PC-9 (cell line): ENCODE data around the gene SLC66A1. TPM values are rescaled to one million over a fixed set of nuclear protein-coding genes. Genes with fewer than 3 reads are reported as not detected.

Experiments used
- BruUV-seq: library from RNA; stranded (reverse); fragments of 400-500 nt; replicated peaks from 2 replicates; lab custom pipeline; 2021; lab: Mats Ljungman, UMichigan
- CTCF ChIA-PET: fragments of 300-600 bp; sonication (Branson Sonifier 250); formaldehyde crosslinking; loops from one replicate; lab custom pipeline; 2022; ENCODE audit warnings: antibody characterized with exemption; lab: Charles Lee
- POLR2A ChIA-PET: fragments of 300-600 bp; sonication (Branson Sonifier 250); formaldehyde crosslinking; loops from one replicate; lab custom pipeline; 2022; ENCODE audit warnings: antibody characterized with exemption; ENCODE audit not compliant: unreplicated experiment; lab: Charles Lee
- DNase-seq, 2 experiments: peaks; one replicate each; pipeline versions ENCODE4 v3.0.0 to v3.0.0-alpha.2; 2015 to 2022; ENCODE audit warnings: mixed read lengths in 1 of 2
- H2AFZ ChIP-seq: fragments of 200-600 bp; sonication (generic); 2 replicates; pipeline ENCODE4 v1.8.1; 2017; ENCODE audit warnings: antibody characterized with exemption
- H3F3A ChIP-seq: fragments of 200-600 bp; sonication (generic); 2 replicates; pipeline ENCODE4 v1.8.1; 2017; ENCODE audit warnings: antibody characterized with exemption, mild to moderate bottlenecking, low read depth; ENCODE audit not compliant: insufficient read depth
- H3K27ac ChIP-seq: fragments of 200-600 bp; sonication (generic); 2 replicates; pipeline ENCODE4 v1.6.1; 2016; ENCODE audit warnings: mixed run types
- H3K27me3 ChIP-seq: fragments of 200-600 bp; sonication (generic); 2 replicates; pipeline ENCODE4 v1.6.1; 2016; ENCODE audit warnings: low read depth, mixed run types; ENCODE audit not compliant: insufficient read depth
- H3K36me3 ChIP-seq: fragments of 200-600 bp; sonication (generic); 2 replicates; pipeline ENCODE4 v1.6.1; 2016; ENCODE audit warnings: low read depth, mixed run types
- H3K4me1 ChIP-seq: fragments of 200-600 bp; sonication (generic); replicated peaks from 2 replicates; pipeline ENCODE4 v1.6.1; 2016; ENCODE audit warnings: mixed run types; ENCODE audit not compliant: insufficient read depth
- H3K4me2 ChIP-seq: fragments of 200-600 bp; sonication (generic); 2 replicates; pipeline ENCODE4 v1.6.1; 2017; ENCODE audit warnings: mixed run types
- H3K4me3 ChIP-seq: fragments of 200-600 bp; sonication (generic); 2 replicates; pipeline ENCODE4 v1.6.1; 2016; ENCODE audit warnings: mixed run types
- H3K79me2 ChIP-seq: fragments of 200-600 bp; sonication (generic); 2 replicates; pipeline ENCODE4 v1.6.1; 2017; ENCODE audit warnings: low read depth, mixed run types
- H3K9me2 ChIP-seq: fragments of 200-600 bp; sonication (generic); 2 replicates; pipeline ENCODE4 v1.8.1; 2017; ENCODE audit warnings: mild to moderate bottlenecking; ENCODE audit not compliant: insufficient read depth
- H3K9me3 ChIP-seq: fragments of 200-600 bp; sonication (generic); 2 replicates; pipeline ENCODE4 v1.8.1; 2016; ENCODE audit warnings: low read depth; ENCODE audit not compliant: insufficient read depth
- H4K20me1 ChIP-seq: fragments of 200-600 bp; sonication (generic); 2 replicates; pipeline ENCODE4 v1.8.1; 2017; ENCODE audit not compliant: insufficient read depth
- EZH2 ChIP-seq: fragments of 200-600 bp; sonication (generic); IDR thresholded peaks from 2 replicates; pipeline ENCODE4 v1.8.0; 2017; ENCODE audit warnings: antibody characterized with exemption, low read depth
- intact Hi-C: fragments of 100-400 bp; cut with micrococcal nuclease; formaldehyde crosslinking; loops from one replicate; pipeline ENCODE4 v1.10.0; 2022; ENCODE audit not compliant: unreplicated experiment
- total RNA-seq: library from RNA; stranded (reverse); gene quantifications from 2 replicates; pipeline ENCODE4 v1.2.3, GENCODE V29; 2021
- TF ChIP-seq, protein P1 (sequence below): fragments of 200-600 bp; sonication (generic); conservative IDR thresholded peaks from 2 replicates; pipeline ENCODE4 v1.6.1; 2017; ENCODE audit warnings: mixed run types, antibody characterized with exemption, mild to moderate bottlenecking, moderate library complexity

Gene SLC66A1
- total RNA-seq, 1 experiment from 2014 or later: 13.8 TPM

DNA sequence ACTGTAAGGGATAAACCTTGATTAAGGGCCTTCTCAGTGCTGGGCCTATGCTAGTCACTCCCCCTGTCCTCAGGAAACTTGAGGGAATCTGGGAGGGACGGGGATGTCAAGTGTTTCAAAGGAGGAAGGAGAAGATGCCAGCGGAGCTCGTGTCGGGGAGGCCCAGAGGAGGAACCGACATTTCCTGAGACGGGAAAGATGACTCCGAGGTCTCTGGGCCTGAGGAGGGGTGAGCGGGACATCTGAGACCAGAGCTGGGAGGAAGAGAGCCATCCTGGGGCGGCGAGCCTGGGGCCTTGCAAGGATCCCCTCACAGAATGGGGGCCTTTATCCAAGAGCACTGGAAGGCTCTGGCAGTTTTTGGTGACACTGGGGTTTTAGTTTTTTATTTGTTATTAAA is 10.4 kb downstream of the SLC66A1 start:
- DNase-seq: no peak
- Histone ChIP-seq H4K20me1 (no peaks in the 10 kb centered on the region), H3K4me1 (no peaks in the 10 kb centered on the region), H3K4me3 (no peak overlapping the region), H3K36me3 (no peaks in the 10 kb centered on the region), H2AFZ (no peak overlapping the region), H3K27ac (no peak overlapping the region), H3K9me3 (no peaks in the 10 kb centered on the region), H3F3A (no peaks in the 10 kb centered on the region), H3K9me2 (no peaks in the 10 kb centered on the region), H3K79me2 (no peaks in the 10 kb centered on the region), H3K4me2 (no peak overlapping the region), H3K27me3 (no peaks in the 10 kb centered on the region)
- CTCF ChIA-PET: no interaction called here
- no TSS peak for BruUV-seq
- intact Hi-C loops: no loop called here
- no peak for TF ChIP-seq EZH2
- TF ChIP-seq, protein P1, sequence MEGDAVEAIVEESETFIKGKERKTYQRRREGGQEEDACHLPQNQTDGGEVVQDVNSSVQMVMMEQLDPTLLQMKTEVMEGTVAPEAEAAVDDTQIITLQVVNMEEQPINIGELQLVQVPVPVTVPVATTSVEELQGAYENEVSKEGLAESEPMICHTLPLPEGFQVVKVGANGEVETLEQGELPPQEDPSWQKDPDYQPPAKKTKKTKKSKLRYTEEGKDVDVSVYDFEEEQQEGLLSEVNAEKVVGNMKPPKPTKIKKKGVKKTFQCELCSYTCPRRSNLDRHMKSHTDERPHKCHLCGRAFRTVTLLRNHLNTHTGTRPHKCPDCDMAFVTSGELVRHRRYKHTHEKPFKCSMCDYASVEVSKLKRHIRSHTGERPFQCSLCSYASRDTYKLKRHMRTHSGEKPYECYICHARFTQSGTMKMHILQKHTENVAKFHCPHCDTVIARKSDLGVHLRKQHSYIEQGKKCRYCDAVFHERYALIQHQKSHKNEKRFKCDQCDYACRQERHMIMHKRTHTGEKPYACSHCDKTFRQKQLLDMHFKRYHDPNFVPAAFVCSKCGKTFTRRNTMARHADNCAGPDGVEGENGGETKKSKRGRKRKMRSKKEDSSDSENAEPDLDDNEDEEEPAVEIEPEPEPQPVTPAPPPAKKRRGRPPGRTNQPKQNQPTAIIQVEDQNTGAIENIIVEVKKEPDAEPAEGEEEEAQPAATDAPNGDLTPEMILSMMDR: no peak
- POLR2A ChIA-PET: no interaction called here

DNA sequence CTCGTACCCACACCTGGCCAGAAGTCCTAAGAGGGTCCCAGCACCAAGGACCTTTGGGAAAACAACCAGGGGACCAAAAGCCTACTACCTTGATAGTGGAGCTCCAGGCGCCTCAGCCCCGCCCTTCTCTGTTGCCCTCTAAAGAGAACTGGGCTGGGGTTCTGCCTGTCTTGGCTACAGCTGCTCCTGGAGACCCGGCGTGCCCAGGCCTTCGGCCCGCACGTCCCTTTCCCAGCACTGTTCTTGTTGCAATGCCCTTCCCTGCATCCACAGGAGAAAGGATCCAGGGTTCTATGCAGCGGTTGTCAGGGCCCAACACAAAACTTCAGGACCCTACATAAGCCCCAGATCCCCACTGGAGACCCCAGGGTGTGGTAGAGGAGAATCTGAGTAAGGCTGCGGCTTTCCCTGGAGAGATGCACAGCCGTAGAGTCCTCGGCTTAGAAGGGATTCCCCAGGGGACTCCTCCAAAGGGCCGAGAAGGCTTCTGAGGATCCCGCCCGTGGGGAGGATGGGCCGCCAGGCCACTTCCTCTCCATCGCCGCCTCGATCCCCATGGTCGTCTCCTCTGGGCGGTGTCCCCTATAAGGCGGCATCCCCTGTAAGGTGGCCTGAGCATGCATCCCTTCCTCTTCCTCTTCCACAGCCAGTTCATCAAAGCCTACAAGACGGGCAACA is 12.0 kb downstream of the SLC66A1 start:
- CTCF ChIA-PET: no interaction called here
- no peaks in the 10 kb centered on the region for H3K36me3 ChIP-seq
- POLR2A ChIA-PET: no interaction called here

DNA sequence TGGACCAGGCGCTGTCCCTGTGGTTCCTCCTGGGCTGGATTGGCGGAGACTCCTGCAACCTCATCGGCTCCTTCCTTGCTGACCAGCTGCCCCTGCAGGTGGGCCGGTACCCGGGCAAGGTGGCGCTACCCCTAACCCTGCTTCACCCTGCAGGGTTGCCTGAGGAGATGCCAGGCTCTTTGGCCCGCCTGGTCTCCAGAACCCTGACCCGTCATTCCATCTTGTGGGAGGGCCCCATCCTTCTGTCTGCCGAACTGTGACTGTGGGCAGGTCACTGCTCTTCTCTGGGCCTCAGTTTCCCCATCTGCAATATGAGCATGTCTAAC is 12.5 kb downstream of the SLC66A1 start:
- H3K79me2 ChIP-seq: no peaks in the 10 kb centered on the region
- intact Hi-C loops: no loop called here
- H3K27me3 ChIP-seq: no peaks in the 10 kb centered on the region
- no peak overlapping the region for H3K27ac ChIP-seq
- no peaks in the 10 kb centered on the region for H3K36me3 ChIP-seq
- H3K9me2 ChIP-seq: no peaks in the 10 kb centered on the region
- no peaks in the 10 kb centered on the region for H3K4me1 ChIP-seq
- ChIA-PET CTCF (no interaction called here), POLR2A (no interaction called here)
- no peaks in the 10 kb centered on the region for H3F3A ChIP-seq
- no peak overlapping the region for H2AFZ ChIP-seq
- no peaks in the 10 kb centered on the region for H3K9me3 ChIP-seq
- no peak overlapping the region for H3K4me3 ChIP-seq
- no peak for DNase-seq
- BruUV-seq: no TSS peak
- no peak for TF ChIP-seq EZH2
- no peak overlapping the region for H3K4me2 ChIP-seq
- no peaks in the 10 kb centered on the region for H4K20me1 ChIP-seq

More for the DNA sequence above, 12.0 kb downstream of the SLC66A1 start:
- Histone ChIP-seq H3K27me3 (no peaks in the 10 kb centered on the region), H4K20me1 (no peaks in the 10 kb centered on the region), H3K4me1 (no peaks in the 10 kb centered on the region), H2AFZ (no peak overlapping the region), H3K4me3 (no peak overlapping the region), H3F3A (no peaks in the 10 kb centered on the region), H3K27ac (no peak overlapping the region), H3K4me2 (no peak overlapping the region), H3K79me2 (no peaks in the 10 kb centered on the region), H3K9me2 (no peaks in the 10 kb centered on the region), H3K9me3 (no peaks in the 10 kb centered on the region)
- no peak for DNase-seq
- TF ChIP-seq, protein P1: no peak
- TF ChIP-seq EZH2: no peak
- BruUV-seq: no TSS peak
- intact Hi-C loops: no loop called here

DNA sequence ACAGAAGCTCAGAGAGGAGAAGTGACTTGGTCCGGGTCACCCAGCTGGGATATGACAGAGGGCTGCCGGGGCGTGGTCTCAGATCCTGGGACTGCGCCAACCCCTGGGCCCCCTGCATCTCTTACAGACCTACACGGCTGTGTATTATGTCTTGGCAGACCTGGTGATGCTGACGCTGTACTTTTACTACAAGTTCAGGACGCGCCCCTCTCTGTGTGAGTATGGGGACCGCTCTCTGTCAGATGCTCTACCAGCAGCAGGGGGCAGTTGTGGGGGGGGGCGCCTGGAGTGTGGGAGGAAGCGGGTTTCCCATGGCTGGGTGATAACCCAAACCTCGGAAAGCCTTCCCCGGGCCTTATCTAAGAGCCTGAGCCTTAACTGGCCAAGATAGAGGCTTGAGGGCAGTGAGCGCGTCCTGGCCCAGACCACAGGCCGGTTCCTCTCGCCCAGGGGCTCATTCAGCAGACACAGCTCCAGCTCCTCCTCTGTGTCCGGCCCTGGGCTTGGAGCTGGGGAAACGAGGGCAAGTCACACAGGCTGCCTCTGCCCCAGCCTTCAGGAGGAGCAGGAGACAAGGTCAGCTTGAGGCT is 13.3 kb downstream of the SLC66A1 start:
- Histone ChIP-seq H3K36me3 (no peaks in the 10 kb centered on the region), H3F3A (no peaks in the 10 kb centered on the region), H3K27me3 (no peaks in the 10 kb centered on the region), H3K9me3 (no peaks in the 10 kb centered on the region), H3K27ac (no peak overlapping the region), H3K4me2 (no peak overlapping the region), H4K20me1 (no peaks in the 10 kb centered on the region), H3K79me2 (no peaks in the 10 kb centered on the region), H3K4me3 (no peak overlapping the region), H3K4me1 (no peaks in the 10 kb centered on the region), H2AFZ (no peak overlapping the region), H3K9me2 (no peaks in the 10 kb centered on the region)
- no TSS peak for BruUV-seq
- ChIA-PET POLR2A (no interaction called here), CTCF (no interaction called here)
- TF ChIP-seq, protein P1: no peak
- no peak for TF ChIP-seq EZH2
- no peak for DNase-seq
- intact Hi-C loops: no loop called here
